Ammon's horn (tissue), 1 donor: Measurements from ENCODE around the gene RPL3.
"Not testable (repeated sequence)": the region's sequence is repeated elsewhere in the genome, so short reads cannot be mapped to it uniquely, and the experiment has no call there.

Experiments used
- DNase-seq: peaks from one replicate; pipeline ENCODE4 v3.0.0-alpha.2; 2016; ENCODE audit warnings: low spot score

Gene RPL3

GRCh38 chr22:39351689-39352214 is 32.3 kb upstream of the RPL3 start:
- no peak for DNase-seq

GRCh38 chr22:39350757-39351688 is 31.6 kb upstream of the RPL3 start:
- no peak for DNase-seq

GRCh38 chr22:39349967-39350726 is 30.7 kb upstream of the RPL3 start, which contains the start of gene SYNGR1:
Gene SYNGR1, plus strand, starts transcription at chr22:39349991. Its CDS starts 20 bp downstream, at chr22:39350011.
- no peak for DNase-seq

GRCh38 chr22:39349506-39349966 is 30.1 kb upstream of the RPL3 start:
- DNase-seq = peak; percentile 61

GRCh38 chr22:39348909-39349505 is 29.6 kb upstream of the RPL3 start:
- DNase-seq = peak; percentile 78

GRCh38 chr22:39345231-39345630 is 25.8 kb upstream of the RPL3 start:
- DNase-seq = no peak

GRCh38 chr22:39344046-39344390 is 24.6 kb upstream of the RPL3 start:
- no peak for DNase-seq

GRCh38 chr22:39343259-39344045 is 24.0 kb upstream of the RPL3 start:
- DNase-seq = peak; percentile 86

GRCh38 chr22:39341179-39341578 is 21.8 kb upstream of the RPL3 start:
- no peak for DNase-seq

- not testable (repeated sequence) for DNase-seq
Observed at GRCh38 chr22:39339775-39340174, 20.4 kb upstream of the RPL3 start.

- DNase-seq = no peak
Observed at GRCh38 chr22:39336411-39336810, 17.0 kb upstream of the RPL3 start.

GRCh38 chr22:39332441-39333064 is 13.1 kb upstream of the RPL3 start:
- DNase-seq = no peak

GRCh38 chr22:39330553-39330952 is 11.1 kb upstream of the RPL3 start:
- DNase-seq = not testable (repeated sequence)

GRCh38 chr22:39327995-39328754 is 8.8 kb upstream of the RPL3 start:
- no peak for DNase-seq

GRCh38 chr22:39325392-39325932 is 6.0 kb upstream of the RPL3 start:
- no peak for DNase-seq

GRCh38 chr22:39320616-39321029 is 1.2 kb upstream of the RPL3 start:
- DNase-seq = not testable (repeated sequence)

GRCh38 chr22:39318507-39319283 is 728 bp downstream of the RPL3 start:
- DNase-seq = no peak

- no peak for DNase-seq
Observed at GRCh38 chr22:39317775-39318506, 1.5 kb downstream of the RPL3 start.
